ENCODE data around the gene MAPKAP1.
A peak's percentile ranks its signal among the peaks of the same experiment; 100 is the strongest.
"Not testable (repeated sequence)": the region's sequence is repeated elsewhere in the genome, so short reads cannot be mapped to it uniquely, and the experiment has no call there.

MAPKAP1 gene

GRCh38 chr9:125730168-125730567 lies 23.2 kb upstream of the MAPKAP1 start:
- DNase-seq = no peak

DNA sequence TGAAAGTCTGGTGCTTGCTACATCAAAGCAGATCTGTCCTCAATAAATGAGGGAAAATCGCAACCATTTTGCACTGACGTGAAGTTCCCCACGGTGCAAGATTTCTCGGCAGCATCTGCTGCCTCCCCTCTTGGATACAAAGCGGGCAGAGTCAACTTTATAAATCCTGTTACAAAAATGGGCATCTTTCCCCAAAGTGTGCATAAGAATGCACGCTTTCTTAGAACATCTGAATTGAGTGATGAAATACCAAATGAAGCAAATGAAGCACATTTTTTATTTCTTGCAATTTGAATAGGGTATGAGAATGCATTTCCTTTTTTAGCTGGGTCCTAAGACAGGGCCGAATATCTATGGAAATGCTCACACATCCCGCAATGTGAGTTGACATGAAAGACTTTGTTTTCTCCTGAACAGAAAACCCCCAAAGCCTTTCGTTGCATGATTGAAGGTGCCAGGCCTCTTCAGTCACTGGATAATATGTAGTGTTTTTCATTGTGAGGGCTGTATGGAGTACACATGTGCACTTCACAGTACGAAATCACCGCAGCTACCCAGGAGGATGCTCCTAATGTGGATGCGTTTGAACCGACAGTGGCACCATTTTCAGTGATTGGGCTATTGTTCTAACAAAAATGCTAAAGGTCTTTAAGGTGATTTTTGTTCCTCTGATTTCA lies 19.6 kb upstream of the MAPKAP1 start:
- DNase-seq = no peak

DNA sequence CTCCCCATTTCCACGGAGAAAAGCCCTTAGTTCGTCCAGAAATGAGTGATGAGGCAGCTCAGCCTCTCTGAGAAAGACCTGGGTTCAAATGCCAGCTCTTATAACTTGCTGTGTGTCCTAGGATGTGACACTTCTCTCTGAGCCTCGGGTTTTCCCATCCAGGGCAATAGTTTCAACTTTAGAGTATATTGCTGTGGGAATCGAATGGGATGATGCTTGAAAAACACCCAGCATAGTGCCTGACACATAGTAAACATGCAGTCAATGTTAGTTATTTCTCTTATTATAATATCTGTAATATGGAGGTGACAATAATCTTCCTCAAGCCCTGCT lies 430 bp upstream of the MAPKAP1 start:
- DNase-seq = no peak

GRCh38 chr9:125705893-125706292 lies 1.1 kb downstream of the MAPKAP1 start:
- DNase-seq = no peak

GRCh38 chr9:125703662-125704061 lies 3.3 kb downstream of the MAPKAP1 start:
- no peak for DNase-seq

- DNase-seq = no peak
Observed at GRCh38 chr9:125701351-125701750, 5.7 kb downstream of the MAPKAP1 start.

GRCh38 chr9:125700791-125701190 lies 6.2 kb downstream of the MAPKAP1 start:
- peak; percentile 24 for DNase-seq

GRCh38 chr9:125699870-125700269 lies 7.1 kb downstream of the MAPKAP1 start:
- DNase-seq = no peak

DNA sequence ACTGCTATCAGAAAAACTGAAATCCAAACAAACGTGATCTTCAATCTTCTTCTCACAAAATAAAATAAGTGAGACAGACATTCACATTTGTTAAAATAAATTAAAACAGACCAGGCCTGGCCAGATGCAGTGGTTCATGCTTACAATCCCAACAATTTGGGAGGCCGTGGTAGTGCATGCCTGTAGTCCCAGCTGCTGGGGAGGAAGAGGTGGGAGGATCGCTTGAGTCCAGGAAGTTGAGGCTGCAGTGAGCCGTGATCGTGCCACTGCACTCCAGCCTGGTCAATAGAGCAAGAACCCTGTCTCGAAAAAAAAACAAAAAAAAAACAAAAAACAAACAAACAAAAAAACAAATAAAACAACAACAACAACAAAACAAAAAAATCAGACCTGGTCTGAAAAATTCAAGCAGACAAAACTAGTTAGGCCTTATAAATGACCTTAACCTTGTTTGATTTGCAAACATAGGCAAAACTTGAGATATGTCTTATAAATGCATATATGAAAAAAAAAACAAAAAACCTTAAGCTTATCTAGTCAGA lies 10.8 kb downstream of the MAPKAP1 start:
- DNase-seq = no peak

DNA sequence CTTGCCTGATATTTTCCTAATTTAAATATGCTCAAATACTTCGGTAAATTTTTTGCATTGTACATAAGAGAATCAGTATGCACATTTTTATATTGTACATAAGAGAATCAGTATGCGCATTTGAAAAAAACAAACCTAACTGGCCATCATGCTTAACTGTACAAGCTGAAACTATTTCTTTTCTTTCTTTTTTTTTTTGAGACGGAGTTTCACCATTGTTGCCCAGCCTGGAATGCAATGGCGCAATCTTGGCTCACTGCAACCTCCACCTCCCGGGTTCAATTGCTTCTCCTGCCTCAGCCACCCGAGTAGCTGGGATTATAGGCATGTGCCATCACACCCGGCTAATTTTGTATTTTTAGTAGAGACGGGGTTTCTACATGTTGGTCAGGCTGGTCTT lies 11.5 kb downstream of the MAPKAP1 start:
- not testable (repeated sequence) for DNase-seq

- DNase-seq = no peak
Observed at GRCh38 chr9:125694478-125694877, 12.5 kb downstream of the MAPKAP1 start.

DNA sequence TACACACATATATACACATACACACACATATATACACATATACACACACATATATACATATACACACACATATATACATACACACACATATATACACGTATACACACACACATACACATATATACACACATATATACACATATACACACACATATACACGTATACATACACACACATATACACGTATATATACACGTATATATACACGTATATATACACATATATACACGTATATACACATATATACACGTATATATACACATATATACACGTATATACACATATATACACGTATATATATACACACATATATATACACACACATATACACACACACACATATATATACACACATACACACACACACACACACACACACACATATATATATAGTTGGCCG lies 13.5 kb downstream of the MAPKAP1 start:
- not testable (repeated sequence) for DNase-seq

GRCh38 chr9:125691869-125692268 lies 15.1 kb downstream of the MAPKAP1 start:
- DNase-seq = no peak

GRCh38 chr9:125690679-125691078 lies 16.3 kb downstream of the MAPKAP1 start:
- DNase-seq = no peak

DNA sequence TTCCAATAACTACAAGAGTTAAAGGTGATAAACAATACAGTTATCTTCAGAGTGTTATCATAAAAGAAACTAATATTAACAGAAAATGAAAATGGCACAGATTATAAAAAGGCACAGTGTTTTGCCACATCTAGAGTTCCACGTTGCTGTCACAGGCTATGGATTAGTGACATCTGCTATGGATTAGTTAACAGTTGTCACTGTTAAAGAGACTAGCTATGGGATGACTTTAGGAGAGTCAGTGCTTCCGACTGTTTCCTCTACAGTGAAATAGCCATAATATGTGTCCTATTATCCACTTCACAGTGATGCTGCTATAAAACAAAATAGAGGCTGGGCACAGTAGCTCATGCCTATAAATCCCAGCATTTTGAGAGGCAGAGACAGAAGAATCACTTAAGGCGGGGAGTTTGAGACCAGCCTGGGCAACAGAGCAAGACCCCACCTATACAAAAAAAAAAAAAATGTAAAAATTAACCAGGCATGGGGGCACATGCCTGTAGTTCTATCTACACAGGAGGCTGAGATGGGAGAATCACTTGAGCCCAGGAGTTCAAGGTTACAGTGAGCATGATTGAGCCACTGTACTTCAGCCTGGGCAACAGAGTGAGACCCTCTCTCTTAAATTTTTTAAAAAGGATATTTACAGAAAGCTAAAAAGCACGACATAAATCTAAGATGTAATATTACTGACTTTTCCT lies 19.7 kb downstream of the MAPKAP1 start:
- DNase-seq = no peak

DNA sequence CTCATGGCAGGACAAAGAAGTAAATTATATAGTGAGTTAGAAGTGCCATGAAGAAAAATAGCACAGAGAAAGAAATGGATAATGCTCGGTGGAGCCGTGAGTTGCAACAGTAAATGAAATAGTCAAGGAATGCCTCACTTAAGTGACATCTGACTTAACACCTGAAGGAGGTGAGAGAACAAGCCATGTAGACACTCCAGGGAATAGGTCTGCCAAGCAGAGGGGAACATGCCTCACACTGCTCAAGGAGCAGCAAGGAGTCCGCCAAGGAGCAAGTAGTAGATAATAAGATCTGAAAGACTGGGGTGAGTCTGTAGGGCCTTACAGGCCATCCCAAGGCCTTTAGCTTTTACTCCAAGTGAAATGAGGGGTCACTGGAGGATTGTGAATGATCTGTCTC lies 21.8 kb downstream of the MAPKAP1 start:
- DNase-seq = no peak

DNA sequence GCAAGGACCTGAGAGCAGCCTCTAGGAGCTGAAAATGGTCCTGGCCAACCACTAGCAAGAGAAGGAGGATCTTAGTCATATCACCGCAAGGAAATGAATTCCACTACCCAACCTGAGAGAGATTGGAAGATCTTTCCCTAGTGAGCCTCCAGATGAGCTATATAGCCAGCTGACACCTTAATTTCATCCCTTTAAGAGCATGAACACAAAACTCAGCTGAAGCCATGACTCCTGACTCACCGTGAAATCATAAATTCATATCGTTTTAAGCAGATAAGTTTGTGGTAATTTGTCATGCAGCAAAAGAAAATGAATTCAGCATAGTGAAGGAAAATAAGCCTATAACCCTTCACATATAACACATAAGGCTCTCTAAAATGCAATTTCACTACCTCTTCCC lies 23.5 kb downstream of the MAPKAP1 start:
- no peak for DNase-seq

GRCh38 chr9:125682340-125682739 lies 24.7 kb downstream of the MAPKAP1 start:
- no peak for DNase-seq

GRCh38 chr9:125681657-125682056 lies 25.4 kb downstream of the MAPKAP1 start:
- DNase-seq = no peak

GRCh38 chr9:125681086-125681622 lies 25.9 kb downstream of the MAPKAP1 start:
- no peak for DNase-seq

DNA sequence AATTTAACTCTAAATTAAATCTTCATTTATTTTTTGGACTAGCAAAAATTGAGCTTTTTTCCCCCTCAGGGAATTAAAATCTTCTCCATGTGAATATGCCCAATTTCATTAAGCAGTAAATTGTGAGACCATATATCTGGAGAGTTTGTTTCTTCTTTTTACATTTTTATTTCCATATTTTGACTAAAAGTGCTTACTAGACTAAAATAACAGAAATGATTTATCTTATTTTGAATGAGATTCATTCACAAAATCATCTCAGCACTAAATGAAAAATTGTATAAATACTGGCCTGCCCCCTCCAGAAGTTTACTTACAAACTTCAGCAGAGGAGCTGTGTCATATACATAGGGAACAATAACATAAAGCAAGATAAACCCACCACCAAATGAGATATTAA lies 26.6 kb downstream of the MAPKAP1 start:
- no peak for DNase-seq

GRCh38 chr9:125679597-125680189 lies 27.3 kb downstream of the MAPKAP1 start:
- DNase-seq = no peak

DNA sequence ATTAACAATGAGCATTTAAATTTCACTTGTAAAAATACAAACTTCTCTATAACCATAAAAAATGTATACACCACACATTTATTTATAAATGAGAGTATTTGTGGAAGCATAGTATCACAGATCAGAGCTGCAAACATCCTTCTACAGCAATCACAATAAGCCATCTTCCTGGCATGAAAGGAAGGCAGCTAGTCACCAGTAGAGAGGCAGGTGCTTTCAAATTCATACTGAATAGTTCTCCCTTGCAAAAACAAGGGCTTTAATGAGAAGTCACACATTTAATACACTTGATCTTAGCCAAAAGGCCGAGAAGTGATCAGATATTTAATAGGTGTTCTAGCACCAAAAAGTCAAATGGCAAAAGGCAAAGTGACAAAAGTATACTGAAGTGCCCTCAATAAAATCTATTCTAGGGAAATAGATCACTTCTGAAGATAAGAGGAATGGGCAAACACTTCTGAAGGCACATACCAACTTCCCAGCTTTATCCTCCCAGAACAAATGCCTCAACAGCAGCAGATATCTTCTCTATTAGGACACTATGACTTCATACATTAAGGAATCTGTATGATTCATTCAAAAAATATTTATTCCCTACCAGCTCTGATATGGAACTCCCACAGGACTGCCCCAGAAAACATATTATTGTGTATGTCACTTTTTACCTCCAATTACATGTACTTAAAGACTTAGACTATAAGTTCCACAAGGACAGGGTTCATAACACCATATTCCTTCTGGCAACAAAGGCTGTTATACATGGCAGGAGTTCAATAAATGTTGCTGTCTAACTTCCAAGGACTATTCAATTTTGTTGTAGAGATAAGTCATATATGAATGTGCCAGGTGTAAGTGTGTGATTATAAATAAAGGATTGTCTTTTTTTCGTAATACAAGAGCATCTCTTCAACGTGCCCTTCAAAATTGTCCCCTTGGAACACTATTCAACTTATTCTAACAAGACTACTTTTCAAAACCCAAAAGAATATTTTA lies 31.7 kb downstream of the MAPKAP1 start:
- DNase-seq = no peak
